Natural killer cell (primary cell): ENCODE results near the gene TUBB. TPM values are rescaled to one million over a fixed set of nuclear protein-coding genes. Genes with fewer than 3 reads are reported as not detected.
A peak's percentile ranks its signal among the peaks of the same experiment; 100 is the strongest.

Source experiments
- ATAC-seq, 3 donors: fragments of 150-1000 bp in 2 of 3; fragments of 200-7000 bp in 1 of 3; cut with Tn5 transposase; 1 replicate in 1 of 3; 2 replicates in 2 of 3; pipeline ENCODE4 v1.10.0; 2021; ENCODE audit warnings: mild to moderate bottlenecking in 2 of 3, moderate library complexity in 2 of 3
- DNase-seq, 2 donors: peaks; one replicate each; pipeline versions ENCODE4 v3.0.0 to v3.0.0-alpha.2; 2013 to 2021; ENCODE audit warnings: mixed read lengths in 1 of 2
- H3K27ac ChIP-seq: one replicate; pipeline ENCODE4 v1.5.1; 2013; ENCODE audit warnings: mild to moderate bottlenecking, low read length
- H3K27me3 ChIP-seq: one replicate; pipeline ENCODE4 v1.6.1; 2013; ENCODE audit warnings: low read length; ENCODE audit not compliant: control insufficient read depth, insufficient read depth
- H3K36me3 ChIP-seq: one replicate; pipeline ENCODE4 v1.6.1; 2013; ENCODE audit warnings: low read length; ENCODE audit not compliant: control insufficient read depth, insufficient read depth
- H3K4me1 ChIP-seq: one replicate; pipeline ENCODE4 v1.6.1; 2013; ENCODE audit warnings: low read length; ENCODE audit not compliant: control insufficient read depth, insufficient read depth
- H3K4me3 ChIP-seq: one replicate; pipeline ENCODE4 v1.5.1; 2013; ENCODE audit warnings: low read length
- H3K9me3 ChIP-seq: one replicate; pipeline ENCODE4 v1.6.1; 2013; ENCODE audit warnings: low read length; ENCODE audit not compliant: control insufficient read depth, insufficient read depth
- H3K27ac Mint-ChIP-seq, 2 donors: one replicate each; pipeline ENCODE4 v1.8.0; 2022; ENCODE audit warnings: mild to moderate bottlenecking in 2 of 2, mixed read lengths in 2 of 2, moderate library complexity in 1 of 2
- H3K27me3 Mint-ChIP-seq, 2 donors: one replicate each; pipeline ENCODE4 v1.8.0; 2022; ENCODE audit warnings: low read depth in 2 of 2, mixed read lengths in 2 of 2
- H3K36me3 Mint-ChIP-seq: one replicate; pipeline ENCODE4 v1.8.0; 2022; ENCODE audit warnings: mixed read lengths
- H3K4me1 Mint-ChIP-seq, 2 donors: one replicate each; pipeline ENCODE4 v1.8.0; 2022; ENCODE audit warnings: mixed read lengths in 2 of 2
- H3K4me3 Mint-ChIP-seq: one replicate; pipeline ENCODE4 v1.8.0; 2022; ENCODE audit warnings: mild to moderate bottlenecking, moderate library complexity, mixed read lengths
- H3K9me3 Mint-ChIP-seq, 2 donors: one replicate each; pipeline ENCODE4 v1.8.0; 2022; ENCODE audit warnings: mixed read lengths in 2 of 2
- CTCF ChIP-seq: fragments of 200-600 bp; IDR thresholded peaks from one replicate; pipeline ENCODE4 v1.8.0; 2022; ENCODE audit warnings: antibody characterized with exemption
- WGBS: methylation state at CpG from one replicate; pipeline ENCODE4 v1.1.7; 2013; ENCODE audit warnings: missing lambda C conversion rate; ENCODE audit not compliant: insufficient coverage; 5-methylcytosine and 5-hydroxymethylcytosine counted together
- intact Hi-C: fragments of 100-400 bp; cut with micrococcal nuclease; formaldehyde crosslinking; loops from one replicate; pipeline ENCODE4 v1.14.2; 2022
- total RNA-seq, 4 donors: library from RNA; stranded (reverse); fragments of 120-200 nt in 1 of 4; gene quantifications; one replicate each; pipeline versions ENCODE4 v1.2.3 to v1.2.4, GENCODE V29; 2013 to 2022

Gene TUBB
- total RNA-seq = 100 to 1,000 TPM; 121 to 168 (median 127) TPM
- total RNA-seq (2013) = 125 TPM

- peaks cover 10% of the 10 kb centered on the region for H3K36me3 Mint-ChIP-seq
Measured at GRCh38 chr6:30719791-30720737, at the start of gene TUBB. TSS of gene TUBB (plus strand) at chr6:30720352. CDS start at chr6:30720507, 155 bp downstream.

GRCh38 chr6:30670760-30671527 is 49.2 kb upstream of the TUBB start:
- no peak for TF ChIP-seq CTCF
- ATAC-seq (no peak), DNase-seq (peak in 1 of 2 donors; percentile 22)
- no peaks in the 10 kb centered on the region for H3K9me3 ChIP-seq
- Mint-ChIP-seq H3K4me1 (peaks cover 22 to 34% of the 10 kb centered on the region in 2 donors), H3K4me3 (peak overlapping the region; percentile 59), H3K9me3 (no peaks in the 10 kb centered on the region), H3K27me3 (no peaks in the 10 kb centered on the region), H3K27ac (peak overlapping the region in 1 of 2 donors; percentile 47), H3K36me3 (peaks cover 2% of the 10 kb centered on the region)
- H3K4me1 ChIP-seq = peaks cover 17% of the 10 kb centered on the region
- intact Hi-C loops = no loop called here
- no peak overlapping the region for H3K4me3 ChIP-seq
- WGBS = 98% methylated on average over 22 of the region's 27 CpGs
- H3K27me3 ChIP-seq = no peaks in the 10 kb centered on the region
- H3K27ac ChIP-seq = no peak overlapping the region
- peaks cover 29% of the 10 kb centered on the region for H3K36me3 ChIP-seq

More at GRCh38 chr6:30719791-30720737, at the start of gene TUBB:
- Histone ChIP-seq H3K27me3 (no peaks in the 10 kb centered on the region), H3K4me1 (peaks cover 43% of the 10 kb centered on the region), H3K4me3 (peak within 1 kb of the TSS; percentile 93), H3K9me3 (no peaks in the 10 kb centered on the region), H3K36me3 (peaks cover 29% of the 10 kb centered on the region), H3K27ac (peak within 1 kb of the TSS; percentile 93)
- peaks cover 72 to 74% of the 10 kb centered on the region in 2 donors for H3K4me1 Mint-ChIP-seq
- WGBS = under 1% methylated on average over 35 of the region's 38 CpGs
- DNase-seq (peak; percentile 92 to 98), ATAC-seq (peak; percentile 58 to 75 (median 63))
- no peaks in the 10 kb centered on the region for H3K9me3 Mint-ChIP-seq
- H3K4me3 Mint-ChIP-seq = peak within 1 kb of the TSS; percentile 92
- no peak for TF ChIP-seq CTCF
- intact Hi-C loops = loop anchor here (1.0 to 5.0 kb wide), 4 partner anchors 73 to 947 kb away; partner anchors contain the start of genes C6orf136, CSNK2B, HLA-E and LY6G5B
- H3K27ac Mint-ChIP-seq = peak within 1 kb of the TSS; percentile 96 to 100
- H3K27me3 Mint-ChIP-seq = no peaks in the 10 kb centered on the region

- Histone ChIP-seq H3K36me3 (peaks cover 34% of the 10 kb centered on the region), H3K9me3 (no peaks in the 10 kb centered on the region), H3K4me1 (peaks cover 17% of the 10 kb centered on the region), H3K4me3 (peak within 1 kb of the TSS; percentile 76), H3K27me3 (no peaks in the 10 kb centered on the region), H3K27ac (peak within 1 kb of the TSS; percentile 24)
- DNase-seq (peak; percentile 85 to 96), ATAC-seq (peak; percentile 88 to 97 (median 89))
- WGBS = under 1% methylated on average over 56 of the region's 57 CpGs
- H3K27ac Mint-ChIP-seq = peak within 1 kb of the TSS; percentile 83 to 85
- H3K9me3 Mint-ChIP-seq = no peaks in the 10 kb centered on the region
- intact Hi-C loops = loop anchor here (1.0 to 2.0 kb wide), 4 partner anchors 46 to 190 kb away; partner anchors contain the start of genes ATAT1, MRPS18B and PPP1R10
- peak; percentile 68 for TF ChIP-seq CTCF
- peaks cover 27 to 49% of the 10 kb centered on the region in 2 donors for H3K4me1 Mint-ChIP-seq
- H3K4me3 Mint-ChIP-seq = peak within 1 kb of the TSS; percentile 87
- no peaks in the 10 kb centered on the region for H3K27me3 Mint-ChIP-seq
- H3K36me3 Mint-ChIP-seq = peaks cover 10% of the 10 kb centered on the region
Measured at GRCh38 chr6:30672445-30673253, 47.5 kb upstream of the TUBB start, which contains the start of gene DHX16. TSS of gene DHX16 (minus strand) at chr6:30673006. CDS start at chr6:30672841, 165 bp downstream.
